A549 (cell line): Measurements from ENCODE around the gene AHNAK2. TPM values are rescaled to one million over a fixed set of nuclear protein-coding genes. Genes with fewer than 3 reads are reported as not detected.

Experiments
- ATAC-seq, 2 experiments: fragments of 200-7000 bp in 1 of 2; fragments of >200 bp in 1 of 2; cut with Nextera tagmentation in 1 of 2; cut with Tn5 transposase in 1 of 2; 3 replicates each; pipeline versions ENCODE4 v1.8.0 to v1.9.1; 2018 to 2020; ENCODE audit warnings: mild to moderate bottlenecking in 1 of 2, moderate library complexity in 1 of 2
- CTCF ChIA-PET: fragments of 300-600 bp; sonication (Branson Sonifier 250); formaldehyde crosslinking; extraction: SDS; loops from one replicate; lab custom pipeline; 2021; ENCODE audit warnings: antibody characterized with exemption, inconsistent platforms; lab: Yijun Ruan, JAX
- POLR2A ChIA-PET: fragments of 350-600 bp; formaldehyde crosslinking; extraction: SDS; loops from one replicate; lab custom pipeline; 2021; ENCODE audit warnings: antibody characterized with exemption, inconsistent platforms; lab: Yijun Ruan, JAX
- DNase-seq, 2 experiments: peaks; one replicate each; pipeline versions ENCODE4 v3.0.0 to v3.0.0-alpha.2; 2011 to 2016; ENCODE audit warnings: low read depth in 1 of 2, low spot score in 1 of 2
- FAIRE-seq: peaks from 2 replicates; lab custom pipeline; 2011; peaks lifted over from hg19 to GRCh38; lab: Jason Lieb, UNC
- H3K27ac ChIP-seq, 2 experiments: fragments of >200 bp; sonication (Bioruptor Twin); formaldehyde crosslinking; 3 replicates each; pipeline ENCODE4 v1.5.1; 2016 to 2017
- H3K4me1 ChIP-seq: fragments of >200 bp; sonication (Bioruptor Twin); formaldehyde crosslinking; 3 replicates; pipeline ENCODE4 v1.6.1; 2016
- H3K4me2 ChIP-seq: fragments of >200 bp; sonication (Bioruptor Twin); formaldehyde crosslinking; 3 replicates; pipeline ENCODE4 v1.6.1; 2016
- H3K4me3 ChIP-seq: fragments of >200 bp; sonication (Bioruptor Twin); formaldehyde crosslinking; 3 replicates; pipeline ENCODE4 v1.5.1; 2016
- H3K9me3 ChIP-seq: fragments of >200 bp; sonication (Bioruptor Twin); formaldehyde crosslinking; 3 replicates; pipeline ENCODE4 v1.6.1; 2016
- BHLHE40 ChIP-seq: IDR thresholded peaks from 2 replicates; pipeline ENCODE4 v1.6.1; 2012; ENCODE audit warnings: low read depth, low read length, inconsistent platforms
- CHD2 ChIP-seq: fragments of 150-350 bp; IDR thresholded peaks from 2 replicates; pipeline ENCODE4 v1.6.1; 2014; ENCODE audit warnings: low read length; ENCODE audit not compliant: partially characterized antibody
- EP300 ChIP-seq, 2 experiments: fragments of >200 bp; sonication (Bioruptor Twin); formaldehyde crosslinking; IDR thresholded peaks; 2 replicates in 1 of 2; 3 replicates in 1 of 2; pipeline ENCODE4 v1.6.1; 2016 to 2017
- FOSL2 ChIP-seq, 2 experiments: fragments of 450-650 bp in 1 of 2; fragments of >200 bp in 1 of 2; sonication (Bioruptor Twin) in 1 of 2; formaldehyde crosslinking; IDR thresholded peaks; 2 replicates each; pipeline versions ENCODE4 v1.5.0 to v1.6.1; 2016 to 2020; ENCODE audit warnings: mild to moderate bottlenecking in 1 of 2, moderate library complexity in 1 of 2
- KDM1A ChIP-seq: fragments of 200-600 bp; sonication (generic); IDR thresholded peaks from 2 replicates; pipeline ENCODE4 v1.6.1; 2016; ENCODE audit warnings: low read depth, mild to moderate bottlenecking
- TFCP2L1 ChIP-seq: fragments of 250-450 bp; sonication (Bioruptor Pico); IDR thresholded peaks from 2 replicates; pipeline ENCODE4 v1.5.0; 2021; ENCODE audit warnings: mild to moderate bottlenecking
- TP53 ChIP-seq: fragments of 250-450 bp; sonication (Bioruptor Pico); IDR thresholded peaks from 2 replicates; pipeline ENCODE4 v1.5.0; 2021; ENCODE audit warnings: mild to moderate bottlenecking, moderate library complexity
- ZC3H11A ChIP-seq: fragments of 450-650 bp; IDR thresholded peaks from 2 replicates; pipeline ENCODE4 v1.6.1; 2014; ENCODE audit warnings: antibody characterized with exemption, mild to moderate bottlenecking
- ZFP36 ChIP-seq: fragments of 450-650 bp; IDR thresholded peaks from 2 replicates; pipeline ENCODE4 v1.6.1; 2014; ENCODE audit warnings: borderline replicate concordance; ENCODE audit not compliant: partially characterized antibody
- ZNF302 ChIP-seq: fragments of 250-450 bp; sonication (Bioruptor Pico); IDR thresholded peaks from 2 replicates; pipeline ENCODE4 v1.9.0; 2021; ENCODE audit warnings: inconsistent platforms, mild to moderate bottlenecking, moderate library complexity
- WGBS: methylation state at CpG from one replicate; pipeline ENCODE4 v1.1.6; 2017; ENCODE audit errors: missing lambda C conversion rate; 5-methylcytosine and 5-hydroxymethylcytosine counted together
- polyA plus RNA-seq, 4 experiments: library from polyadenylated mRNA; depleted of rRNA in 3 of 4; stranded (reverse); fragments of >200 nt; fragmentation: RNase III in 1 of 4; extraction: RNeasy Plus Mini Kit Qiagen cat#74134 plus additional on column Dnase treatment in 1 of 4; gene quantifications; 2 replicates in 3 of 4; 3 replicates in 1 of 4; pipeline ENCODE4 v1.2.3, GENCODE V29; 2011 to 2017
- TF ChIP-seq, protein P1 (sequence below): IDR thresholded peaks from 2 replicates; pipeline ENCODE4 v1.6.1; 2012
- TF ChIP-seq, protein P2 (sequence below): fragments of >200 bp; sonication (Bioruptor Twin); formaldehyde crosslinking; IDR thresholded peaks from 3 replicates; pipeline ENCODE4 v1.5.1; 2016
- TF ChIP-seq, protein P3 (sequence below): fragments of >200 bp; sonication (Bioruptor Twin); formaldehyde crosslinking; IDR thresholded peaks from 3 replicates; pipeline ENCODE4 v1.6.1; 2016
- TF ChIP-seq, protein P4 (sequence below): fragments of 250-450 bp; sonication (Bioruptor Pico); IDR thresholded peaks from 2 replicates; pipeline ENCODE4 v1.5.0; 2021; ENCODE audit warnings: mild to moderate bottlenecking, moderate library complexity, borderline replicate concordance

Gene AHNAK2
- polyA plus RNA-seq, 2 of the 4 experiments (the other 2 are of a cell fraction) = 43.3 to 43.7 TPM

DNA sequence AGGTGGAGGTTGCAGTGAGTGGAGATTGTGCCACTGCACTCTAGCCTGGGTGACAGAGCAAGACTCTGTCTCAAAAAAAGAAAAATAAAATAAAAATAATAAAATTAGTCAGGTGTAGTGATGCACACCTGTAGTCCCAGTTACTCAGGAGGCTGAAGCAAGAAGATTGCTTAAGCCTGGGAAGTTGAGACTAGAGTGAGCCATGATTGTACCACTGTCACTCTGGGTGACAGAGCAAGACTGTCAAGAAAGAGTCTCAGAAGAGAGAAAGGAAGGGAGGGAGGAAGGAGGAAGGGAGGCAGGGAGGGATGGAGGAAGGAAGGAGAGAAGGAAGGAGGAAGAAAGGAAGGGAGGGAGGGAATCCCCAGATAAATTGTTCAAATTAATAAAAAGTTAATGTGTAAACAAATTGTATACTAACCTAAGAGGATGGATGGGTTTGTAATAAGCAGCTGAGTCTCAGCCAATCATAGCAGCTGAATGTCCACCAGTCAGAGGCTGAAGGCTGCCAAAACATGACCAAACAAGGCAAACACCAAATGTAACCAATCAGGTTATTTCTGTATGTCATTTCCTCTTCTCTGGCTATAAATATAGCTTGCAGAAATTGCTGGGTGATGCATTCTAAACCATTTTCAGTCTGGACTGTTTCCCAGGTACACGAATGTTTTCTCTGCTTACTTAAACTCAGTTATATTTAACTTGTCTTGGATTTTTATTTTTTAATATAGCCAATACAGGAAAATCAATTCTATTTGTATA, 48.8 kb upstream of the AHNAK2 start:
- H3K27ac ChIP-seq = peak overlapping the region; percentile 93 to 97

DNA sequence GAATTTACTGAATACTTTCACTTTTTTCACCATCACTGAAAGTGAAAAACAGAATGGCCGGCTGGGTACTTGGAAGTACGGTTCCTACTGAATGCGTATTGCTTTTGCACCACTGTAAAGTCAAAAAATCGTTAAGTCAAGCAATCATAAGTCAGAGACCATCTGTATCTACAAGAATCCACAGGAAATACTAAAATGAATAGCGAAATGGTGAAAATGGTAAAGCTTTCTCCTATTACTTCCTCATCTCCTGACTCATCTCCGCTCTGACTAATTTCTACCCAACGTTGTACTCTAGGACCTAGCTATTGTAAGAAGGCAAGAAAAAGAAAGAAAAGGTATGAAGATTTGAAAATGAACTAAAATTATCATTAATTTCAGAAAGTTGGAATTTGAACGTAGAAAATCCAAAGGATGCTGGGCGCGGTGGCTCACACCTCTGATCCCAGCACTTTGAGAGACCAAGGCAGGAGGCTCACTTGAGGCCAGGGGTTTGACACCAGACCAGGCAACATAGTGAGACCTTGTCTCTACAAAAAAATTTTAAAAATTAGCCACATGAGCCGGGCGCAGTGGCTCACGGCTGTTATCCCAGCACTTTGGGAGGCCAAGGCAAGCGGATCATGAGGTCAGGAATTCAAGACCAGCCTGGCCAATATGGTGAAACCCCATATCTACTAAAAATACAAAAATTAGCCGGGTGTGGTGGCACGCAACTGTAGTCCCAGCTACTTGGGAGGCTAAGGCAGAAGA, 48.0 kb upstream of the AHNAK2 start:
- ChIA-PET POLR2A (interaction anchor here (1.3 to 7.0 kb wide), 2 partner anchors 41 to 53 kb away, joined by 3 to 76 read pairs; partner anchors contain the start of gene CLBA1), CTCF (interaction anchor here (1.0 to 28.5 kb wide), 5 partner anchors 10 to 52 kb away, joined by 3 to 509 read pairs (median 23); no protein-coding TSS in a partner anchor)
- H3K4me3 ChIP-seq = no peak overlapping the region
- peak overlapping the region; percentile 93 to 97 for H3K27ac ChIP-seq
- TF ChIP-seq, protein P1, sequence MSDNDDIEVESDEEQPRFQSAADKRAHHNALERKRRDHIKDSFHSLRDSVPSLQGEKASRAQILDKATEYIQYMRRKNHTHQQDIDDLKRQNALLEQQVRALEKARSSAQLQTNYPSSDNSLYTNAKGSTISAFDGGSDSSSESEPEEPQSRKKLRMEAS = no peak
- TF ChIP-seq FOSL2 (IDR thresholded peaks at IDR 0.05) (no peak), FOSL2 (CRISPR knock-in tag; IDR thresholded peaks at IDR 0.05) (0 out of 2 replicates have a peak, but pooled peaks have one; percentile 4)
- no peak for DNase-seq
- ATAC-seq = no peak
- no peak for FAIRE-seq
- 89% methylated on average over 16 of the region's 16 CpGs for WGBS
- H3K9me3 ChIP-seq = no peaks in the 10 kb centered on the region
- no peak overlapping the region for H3K4me2 ChIP-seq
- H3K4me1 ChIP-seq = peaks cover 51% of the 10 kb centered on the region

More for the DNA sequence above, 48.8 kb upstream of the AHNAK2 start:
- 0 out of 3 replicates have a peak overlapping the region, but pooled peaks have one; percentile 6 for H3K4me2 ChIP-seq
- DNase-seq (peak in 1 of 2 experiments; percentile 85), FAIRE-seq (no peak), ATAC-seq (peak in 1 of 2 experiments; percentile 29; a peak in 3 of 6 replicates)
- peaks cover 51% of the 10 kb centered on the region for H3K4me1 ChIP-seq
- ChIA-PET POLR2A (interaction anchor here (1.3 kb wide), 1 partner anchor 41 kb away, joined by 3 read pairs; the partner anchor contains the start of gene CLBA1), CTCF (interaction anchor here (0.6 to 28.5 kb wide), 5 partner anchors 11 to 158 kb away, joined by 3 to 509 read pairs (median 23); no protein-coding TSS in a partner anchor)
- H3K4me3 ChIP-seq = no peak overlapping the region
- TF ChIP-seq ZFP36 = peak; percentile 22
- no peak for TF ChIP-seq BHLHE40
- WGBS = 50% methylated on average over 1 of the region's 1 CpG
- H3K9me3 ChIP-seq = no peaks in the 10 kb centered on the region

DNA sequence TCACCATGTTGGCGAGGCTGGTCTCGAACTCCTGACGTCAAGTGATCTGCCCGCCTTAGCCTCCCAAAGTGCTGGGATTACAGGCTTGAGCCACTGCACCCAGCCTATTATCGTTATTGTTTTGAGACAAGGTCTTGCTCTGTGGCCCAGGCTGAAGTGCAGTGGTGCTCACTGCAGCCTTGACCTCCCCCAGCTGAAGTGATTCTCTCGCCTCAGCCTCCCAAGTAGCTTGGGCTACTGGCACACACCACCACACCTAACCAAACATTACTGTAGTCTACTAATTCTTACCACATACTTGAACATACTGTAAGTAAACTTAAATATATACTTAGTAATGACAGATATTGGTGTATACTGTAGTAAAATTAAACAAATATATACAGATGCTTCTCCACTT, 47.3 kb upstream of the AHNAK2 start:
- ATAC-seq (no peak), FAIRE-seq (no peak), DNase-seq (no peak)
- no peaks in the 10 kb centered on the region for H3K9me3 ChIP-seq
- POLR2A ChIA-PET = interaction anchor here (1.3 to 7.0 kb wide), 3 partner anchors 52 to 56 kb away, joined by 7 to 76 read pairs (median 10); no protein-coding TSS in a partner anchor
- peaks cover 51% of the 10 kb centered on the region for H3K4me1 ChIP-seq
- CTCF ChIA-PET = interaction anchor here (1.0 to 28.5 kb wide), 5 partner anchors 9 to 51 kb away, joined by 3 to 509 read pairs (median 23); no protein-coding TSS in a partner anchor
- peak overlapping the region; percentile 93 to 97 for H3K27ac ChIP-seq
- no peak overlapping the region for H3K4me3 ChIP-seq
- H3K4me2 ChIP-seq = peak overlapping the region; percentile 81
- TF ChIP-seq EP300 (IDR thresholded peaks at IDR 0.05) (no peak), ZFP36 (no peak), FOSL2 (IDR thresholded peaks at IDR 0.05) (no peak), FOSL2 (CRISPR knock-in tag; IDR thresholded peaks at IDR 0.05) (no peak), ZNF302 (CRISPR knock-in tag) (no peak), CHD2 (no peak), KDM1A (no peak), TP53 (CRISPR knock-in tag) (no peak), TFCP2L1 (CRISPR knock-in tag) (no peak), ZC3H11A (no peak)
- TF ChIP-seq, protein P2, sequence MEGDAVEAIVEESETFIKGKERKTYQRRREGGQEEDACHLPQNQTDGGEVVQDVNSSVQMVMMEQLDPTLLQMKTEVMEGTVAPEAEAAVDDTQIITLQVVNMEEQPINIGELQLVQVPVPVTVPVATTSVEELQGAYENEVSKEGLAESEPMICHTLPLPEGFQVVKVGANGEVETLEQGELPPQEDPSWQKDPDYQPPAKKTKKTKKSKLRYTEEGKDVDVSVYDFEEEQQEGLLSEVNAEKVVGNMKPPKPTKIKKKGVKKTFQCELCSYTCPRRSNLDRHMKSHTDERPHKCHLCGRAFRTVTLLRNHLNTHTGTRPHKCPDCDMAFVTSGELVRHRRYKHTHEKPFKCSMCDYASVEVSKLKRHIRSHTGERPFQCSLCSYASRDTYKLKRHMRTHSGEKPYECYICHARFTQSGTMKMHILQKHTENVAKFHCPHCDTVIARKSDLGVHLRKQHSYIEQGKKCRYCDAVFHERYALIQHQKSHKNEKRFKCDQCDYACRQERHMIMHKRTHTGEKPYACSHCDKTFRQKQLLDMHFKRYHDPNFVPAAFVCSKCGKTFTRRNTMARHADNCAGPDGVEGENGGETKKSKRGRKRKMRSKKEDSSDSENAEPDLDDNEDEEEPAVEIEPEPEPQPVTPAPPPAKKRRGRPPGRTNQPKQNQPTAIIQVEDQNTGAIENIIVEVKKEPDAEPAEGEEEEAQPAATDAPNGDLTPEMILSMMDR = no peak
- TF ChIP-seq, protein P3, sequence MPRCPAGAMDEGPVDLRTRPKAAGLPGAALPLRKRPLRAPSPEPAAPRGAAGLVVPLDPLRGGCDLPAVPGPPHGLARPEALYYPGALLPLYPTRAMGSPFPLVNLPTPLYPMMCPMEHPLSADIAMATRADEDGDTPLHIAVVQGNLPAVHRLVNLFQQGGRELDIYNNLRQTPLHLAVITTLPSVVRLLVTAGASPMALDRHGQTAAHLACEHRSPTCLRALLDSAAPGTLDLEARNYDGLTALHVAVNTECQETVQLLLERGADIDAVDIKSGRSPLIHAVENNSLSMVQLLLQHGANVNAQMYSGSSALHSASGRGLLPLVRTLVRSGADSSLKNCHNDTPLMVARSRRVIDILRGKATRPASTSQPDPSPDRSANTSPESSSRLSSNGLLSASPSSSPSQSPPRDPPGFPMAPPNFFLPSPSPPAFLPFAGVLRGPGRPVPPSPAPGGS = no peak
- TF ChIP-seq, protein P4, sequence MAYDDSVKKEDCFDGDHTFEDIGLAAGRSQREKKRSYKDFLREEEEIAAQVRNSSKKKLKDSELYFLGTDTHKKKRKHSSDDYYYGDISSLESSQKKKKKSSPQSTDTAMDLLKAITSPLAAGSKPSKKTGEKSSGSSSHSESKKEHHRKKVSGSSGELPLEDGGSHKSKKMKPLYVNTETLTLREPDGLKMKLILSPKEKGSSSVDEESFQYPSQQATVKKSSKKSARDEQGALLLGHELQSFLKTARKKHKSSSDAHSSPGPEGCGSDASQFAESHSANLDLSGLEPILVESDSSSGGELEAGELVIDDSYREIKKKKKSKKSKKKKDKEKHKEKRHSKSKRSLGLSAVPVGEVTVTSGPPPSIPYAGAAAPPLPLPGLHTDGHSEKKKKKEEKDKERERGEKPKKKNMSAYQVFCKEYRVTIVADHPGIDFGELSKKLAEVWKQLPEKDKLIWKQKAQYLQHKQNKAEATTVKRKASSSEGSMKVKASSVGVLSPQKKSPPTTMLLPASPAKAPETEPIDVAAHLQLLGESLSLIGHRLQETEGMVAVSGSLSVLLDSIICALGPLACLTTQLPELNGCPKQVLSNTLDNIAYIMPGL = no peak
- WGBS = 88% methylated on average over 6 of the region's 6 CpGs
